HCT116 (cell line): ENCODE data around the gene PAQR6. TPM values are rescaled to one million over a fixed set of nuclear protein-coding genes. Genes with fewer than 3 reads are reported as not detected.

Experiments
- ATAC-seq: fragments of 200-7000 bp; cut with Tn5 transposase; 2 replicates; pipeline ENCODE4 v1.9.1; 2020; ENCODE audit warnings: mild to moderate bottlenecking, moderate library complexity
- BruUV-seq: library from RNA; stranded (reverse); fragments of 400-500 nt; replicated peaks from 2 replicates; lab custom pipeline; 2021; lab: Mats Ljungman, UMichigan
- CTCF ChIA-PET: fragments of 300-600 bp; sonication (Branson Sonifier 250); formaldehyde crosslinking; loops from one replicate; lab custom pipeline; 2021; ENCODE audit warnings: antibody characterized with exemption; lab: Charles Lee
- POLR2A ChIA-PET: fragments of 300-600, 350-600 bp; sonication (Branson Sonifier 250); formaldehyde crosslinking; loops from one replicate; lab custom pipeline; 2021; ENCODE audit warnings: antibody characterized with exemption; lab: Charles Lee
- RAD21 ChIA-PET, 2 experiments: fragments of 300-600 bp; sonication (Branson Sonifier 250); formaldehyde crosslinking; loops; one replicate each; lab custom pipeline; 2023; ENCODE audit warnings: low total read pairs in 2 of 2; ENCODE audit not compliant: uncharacterized antibody in 2 of 2, unreplicated experiment in 2 of 2, low non-redundant PET in 1 of 2; lab: Charles Lee
- DNase-seq: peaks from one replicate; pipeline ENCODE4 v3.0.0-alpha.2; 2010; ENCODE audit warnings: low read depth, low spot score
- H2AFZ ChIP-seq: fragments of 200-600 bp; shearing (Covaris generic), sonication (generic); 2 replicates; pipeline ENCODE4 v1.6.1; 2017; ENCODE audit warnings: low read depth, mixed run types, mixed read lengths, antibody characterized with exemption, low read length; ENCODE audit not compliant: poor library complexity, severe bottlenecking
- H3K27ac ChIP-seq: 2 replicates; pipeline ENCODE4 v1.5.1; 2012; ENCODE audit warnings: low read depth, low read length
- H3K27me3 ChIP-seq: fragments of 200-600 bp; sonication (generic); 2 replicates; pipeline ENCODE4 v1.6.1; 2016; ENCODE audit warnings: mixed run types, low read length, mixed read lengths; ENCODE audit not compliant: insufficient read depth
- H3K36me3 ChIP-seq, 2 experiments: fragments of 200-500 bp in 1 of 2; fragments of 200-600 bp in 1 of 2; sonication (Bioruptor generic) in 1 of 2; sonication (generic) in 1 of 2; 2 replicates each; pipeline versions ENCODE4 v1.5.1 to v1.6.1; 2014 to 2016; ENCODE audit warnings: low read length in 2 of 2, inconsistent platforms in 1 of 2, mixed read lengths in 1 of 2, mixed run types in 1 of 2; ENCODE audit not compliant: insufficient read depth in 2 of 2, control insufficient read depth in 1 of 2
- H3K4me1 ChIP-seq, 2 experiments: fragments of 200-600 bp in 1 of 2; sonication (generic) in 1 of 2; 2 replicates each; pipeline versions ENCODE4 v1.5.1 to v1.6.1; 2012 to 2017; ENCODE audit warnings: low read length in 2 of 2, inconsistent platforms in 1 of 2, mild to moderate bottlenecking in 1 of 2, mixed read lengths in 1 of 2, mixed run types in 1 of 2, moderate library complexity in 1 of 2; ENCODE audit not compliant: insufficient read depth in 2 of 2, control insufficient read depth in 1 of 2
- H3K4me2 ChIP-seq: fragments of 200-600 bp; sonication (generic); 2 replicates; pipeline ENCODE4 v1.6.1; 2017; ENCODE audit warnings: mixed run types, low read length, mixed read lengths
- H3K4me3 ChIP-seq, 2 experiments: fragments of 200-600 bp in 1 of 2; sonication (generic) in 1 of 2; replicated peaks in 1 of 2; 2 replicates each; pipeline ENCODE4 v1.5.1; 2011 to 2016; ENCODE audit warnings: low read length in 2 of 2, control low read depth in 1 of 2, low read depth in 1 of 2, mild to moderate bottlenecking in 1 of 2, mixed read lengths in 1 of 2, mixed run types in 1 of 2
- H3K79me2 ChIP-seq: fragments of 200-600 bp; sonication (generic); 2 replicates; pipeline ENCODE4 v1.6.1; 2017; ENCODE audit warnings: mild to moderate bottlenecking, mixed run types, low read length, moderate library complexity, mixed read lengths; ENCODE audit not compliant: insufficient read depth
- H3K9ac ChIP-seq: fragments of 200-600 bp; sonication (generic); 2 replicates; pipeline ENCODE4 v1.6.1; 2016; ENCODE audit warnings: low read length, mixed read lengths
- H3K9me2 ChIP-seq: fragments of 200-600 bp; sonication (generic), shearing (Covaris generic); 2 replicates; pipeline ENCODE4 v1.6.1; 2017; ENCODE audit warnings: mixed run types, mild to moderate bottlenecking, moderate library complexity; ENCODE audit not compliant: insufficient read depth
- H3K9me3 ChIP-seq, 2 experiments: fragments of 200-500 bp in 1 of 2; fragments of 200-600 bp in 1 of 2; sonication (Bioruptor generic) in 1 of 2; sonication (generic) in 1 of 2; 2 replicates each; pipeline ENCODE4 v1.6.1; 2014 to 2017; ENCODE audit warnings: low read length in 2 of 2, mixed read lengths in 2 of 2, inconsistent platforms in 1 of 2, low read depth in 1 of 2, mild to moderate bottlenecking in 1 of 2, mixed run types in 1 of 2, moderate library complexity in 1 of 2; ENCODE audit not compliant: control insufficient read depth in 1 of 2, insufficient read depth in 1 of 2
- H4K20me1 ChIP-seq: fragments of 200-600 bp; sonication (generic), shearing (Covaris generic); 2 replicates; pipeline ENCODE4 v1.6.1; 2017; ENCODE audit warnings: mixed run types, mild to moderate bottlenecking, moderate library complexity; ENCODE audit not compliant: insufficient read depth
- ELF1 ChIP-seq: IDR thresholded peaks from 2 replicates; pipeline ENCODE4 v1.6.1; 2012; ENCODE audit warnings: low read depth, borderline replicate concordance
- EZH2 ChIP-seq: fragments of 200-600 bp; sonication (generic); IDR thresholded peaks from 2 replicates; pipeline ENCODE4 v1.6.1; 2017; ENCODE audit warnings: antibody characterized with exemption, mixed run types
- FOSL1 ChIP-seq: IDR thresholded peaks from 2 replicates; pipeline ENCODE4 v1.6.1; 2012; ENCODE audit warnings: low read depth
- JUND ChIP-seq: IDR thresholded peaks from 2 replicates; pipeline ENCODE4 v1.6.1; 2012
- POLR2AphosphoS5 ChIP-seq: IDR thresholded peaks from 2 replicates; pipeline ENCODE4 v1.6.1; 2011; ENCODE audit warnings: mild to moderate bottlenecking, low read depth, low read length, moderate library complexity
- RAD21 ChIP-seq: IDR thresholded peaks from 2 replicates; pipeline ENCODE4 v1.6.1; 2012; ENCODE audit warnings: low read depth, mild to moderate bottlenecking
- SIN3A ChIP-seq: IDR thresholded peaks from 2 replicates; pipeline ENCODE4 v1.6.1; 2012; ENCODE audit warnings: low read depth
- YY1 ChIP-seq: IDR thresholded peaks from 2 replicates; pipeline ENCODE4 v1.6.1; 2011; ENCODE audit warnings: low read length, low read depth, moderate library complexity, mild to moderate bottlenecking; ENCODE audit not compliant: insufficient replicate concordance; ENCODE audit errors: extremely low read depth
- intact Hi-C: fragments of 100-400 bp; cut with micrococcal nuclease; formaldehyde crosslinking; loops from 2 replicates; pipeline ENCODE4 v1.10.0; 2022
- total RNA-seq: library from RNA; stranded (reverse); gene quantifications from one replicate; pipeline ENCODE4 v1.2.1, GENCODE V29; 2021; ENCODE audit not compliant: unreplicated experiment
- TF ChIP-seq, protein P1 (sequence below), 3 experiments: fragments of 200-600 bp in 1 of 3; sonication (generic) in 1 of 3; IDR thresholded peaks in 2 of 3; conservative IDR thresholded peaks in 1 of 3; 2 replicates each; pipeline ENCODE4 v1.5.1; 2012 to 2017; ENCODE audit warnings: low read depth in 2 of 3, low read length in 2 of 3, antibody characterized with exemption in 1 of 3, borderline replicate concordance in 1 of 3, control low read depth in 1 of 3, mild to moderate bottlenecking in 1 of 3, mixed read lengths in 1 of 3, mixed run types in 1 of 3, moderate library complexity in 1 of 3; ENCODE audit not compliant: insufficient read depth in 1 of 3
- TF ChIP-seq, protein P2 (sequence below): IDR thresholded peaks from 2 replicates; pipeline ENCODE4 v1.6.1; 2012
- TF ChIP-seq, protein P3 (sequence below): IDR thresholded peaks from 2 replicates; pipeline ENCODE4 v1.6.1; 2011; ENCODE audit warnings: mild to moderate bottlenecking, low read length, moderate library complexity; ENCODE audit not compliant: insufficient replicate concordance; ENCODE audit errors: extremely low read depth
- TF ChIP-seq, protein P4 (sequence below): IDR thresholded peaks from 2 replicates; pipeline ENCODE4 v1.6.1; 2012; ENCODE audit warnings: low read depth
- TF ChIP-seq, protein P5 (sequence below): IDR thresholded peaks from 2 replicates; pipeline ENCODE4 v1.6.1; 2012

Gene PAQR6
- total RNA-seq, 1 experiment from 2014 or later = 10.9 TPM

DNA sequence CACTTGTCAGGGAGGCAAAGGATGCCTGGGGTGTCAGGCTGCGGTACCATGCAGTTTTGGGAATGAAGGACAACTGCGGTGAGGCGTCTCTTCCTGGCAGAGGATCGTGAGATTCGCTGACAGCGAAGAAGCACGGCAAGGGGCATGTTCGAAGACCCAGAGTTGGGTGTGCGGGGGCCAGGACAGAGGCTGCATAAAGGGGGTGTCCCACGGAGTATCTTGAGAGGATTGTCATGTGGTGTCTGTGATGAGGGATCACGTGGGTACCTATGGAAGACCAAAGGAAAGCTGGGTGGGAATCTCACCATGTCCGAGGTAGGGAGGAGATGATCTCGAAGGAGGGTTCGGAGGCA, 53.6 kb downstream of the PAQR6 start:
- peak overlapping the region; percentile 67 for H3K9ac ChIP-seq
- intact Hi-C loops = no loop called here
- ChIA-PET CTCF (interaction anchor here (1.0 to 1.7 kb wide), 4 partner anchors 19 to 252 kb away, joined by 3 to 4 read pairs (median 3); partner anchors contain the start of gene PMF1), RAD21 (no interaction called here), POLR2A (interaction anchor here (1.0 to 2.8 kb wide), 3 partner anchors 19 to 30 kb away, joined by 3 to 22 read pairs (median 4); partner anchors contain the start of gene PMF1)
- 0 out of 4 replicates have a peak, but pooled peaks cover 0 to under 1% of the 10 kb centered on the region in 2 experiments for H3K36me3 ChIP-seq
- peak overlapping the region; percentile 34 for H3K27ac ChIP-seq
- H3K27me3 ChIP-seq = no peaks in the 10 kb centered on the region
- DNase-seq (no peak), ATAC-seq (peak; percentile 14)
- no peaks in the 10 kb centered on the region for H3K9me3 ChIP-seq
- H3K4me2 ChIP-seq = peak overlapping the region; percentile 90
- peak overlapping the region; percentile 84 to 91 for H3K4me3 ChIP-seq
- no peak overlapping the region for H2AFZ ChIP-seq
- peaks cover 45% of the 10 kb centered on the region for H3K79me2 ChIP-seq
- TF ChIP-seq, protein P1, sequence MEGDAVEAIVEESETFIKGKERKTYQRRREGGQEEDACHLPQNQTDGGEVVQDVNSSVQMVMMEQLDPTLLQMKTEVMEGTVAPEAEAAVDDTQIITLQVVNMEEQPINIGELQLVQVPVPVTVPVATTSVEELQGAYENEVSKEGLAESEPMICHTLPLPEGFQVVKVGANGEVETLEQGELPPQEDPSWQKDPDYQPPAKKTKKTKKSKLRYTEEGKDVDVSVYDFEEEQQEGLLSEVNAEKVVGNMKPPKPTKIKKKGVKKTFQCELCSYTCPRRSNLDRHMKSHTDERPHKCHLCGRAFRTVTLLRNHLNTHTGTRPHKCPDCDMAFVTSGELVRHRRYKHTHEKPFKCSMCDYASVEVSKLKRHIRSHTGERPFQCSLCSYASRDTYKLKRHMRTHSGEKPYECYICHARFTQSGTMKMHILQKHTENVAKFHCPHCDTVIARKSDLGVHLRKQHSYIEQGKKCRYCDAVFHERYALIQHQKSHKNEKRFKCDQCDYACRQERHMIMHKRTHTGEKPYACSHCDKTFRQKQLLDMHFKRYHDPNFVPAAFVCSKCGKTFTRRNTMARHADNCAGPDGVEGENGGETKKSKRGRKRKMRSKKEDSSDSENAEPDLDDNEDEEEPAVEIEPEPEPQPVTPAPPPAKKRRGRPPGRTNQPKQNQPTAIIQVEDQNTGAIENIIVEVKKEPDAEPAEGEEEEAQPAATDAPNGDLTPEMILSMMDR (IDR thresholded peaks at IDR 0.05 in 2 of 3, conservative IDR thresholded peaks at IDR 0.05 in 1 of 3; ENCODE audit: borderline replicate concordance in 1 of 3, insufficient read depth in 1 of 3, low read depth in 2 of 3, low read length in 2 of 3) = no peak
- TF ChIP-seq POLR2AphosphoS5 (no peak), FOSL1 (no peak), EZH2 (no peak), YY1 (no peak), RAD21 (no peak), JUND (no peak), SIN3A (no peak), ELF1 (no peak)
- TF ChIP-seq, protein P2, sequence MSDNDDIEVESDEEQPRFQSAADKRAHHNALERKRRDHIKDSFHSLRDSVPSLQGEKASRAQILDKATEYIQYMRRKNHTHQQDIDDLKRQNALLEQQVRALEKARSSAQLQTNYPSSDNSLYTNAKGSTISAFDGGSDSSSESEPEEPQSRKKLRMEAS = no peak
- TF ChIP-seq, protein P3, sequence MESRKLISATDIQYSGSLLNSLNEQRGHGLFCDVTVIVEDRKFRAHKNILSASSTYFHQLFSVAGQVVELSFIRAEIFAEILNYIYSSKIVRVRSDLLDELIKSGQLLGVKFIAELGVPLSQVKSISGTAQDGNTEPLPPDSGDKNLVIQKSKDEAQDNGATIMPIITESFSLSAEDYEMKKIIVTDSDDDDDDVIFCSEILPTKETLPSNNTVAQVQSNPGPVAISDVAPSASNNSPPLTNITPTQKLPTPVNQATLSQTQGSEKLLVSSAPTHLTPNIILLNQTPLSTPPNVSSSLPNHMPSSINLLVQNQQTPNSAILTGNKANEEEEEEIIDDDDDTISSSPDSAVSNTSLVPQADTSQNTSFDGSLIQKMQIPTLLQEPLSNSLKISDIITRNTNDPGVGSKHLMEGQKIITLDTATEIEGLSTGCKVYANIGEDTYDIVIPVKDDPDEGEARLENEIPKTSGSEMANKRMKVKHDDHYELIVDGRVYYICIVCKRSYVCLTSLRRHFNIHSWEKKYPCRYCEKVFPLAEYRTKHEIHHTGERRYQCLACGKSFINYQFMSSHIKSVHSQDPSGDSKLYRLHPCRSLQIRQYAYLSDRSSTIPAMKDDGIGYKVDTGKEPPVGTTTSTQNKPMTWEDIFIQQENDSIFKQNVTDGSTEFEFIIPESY = no peak
- TF ChIP-seq, protein P4, sequence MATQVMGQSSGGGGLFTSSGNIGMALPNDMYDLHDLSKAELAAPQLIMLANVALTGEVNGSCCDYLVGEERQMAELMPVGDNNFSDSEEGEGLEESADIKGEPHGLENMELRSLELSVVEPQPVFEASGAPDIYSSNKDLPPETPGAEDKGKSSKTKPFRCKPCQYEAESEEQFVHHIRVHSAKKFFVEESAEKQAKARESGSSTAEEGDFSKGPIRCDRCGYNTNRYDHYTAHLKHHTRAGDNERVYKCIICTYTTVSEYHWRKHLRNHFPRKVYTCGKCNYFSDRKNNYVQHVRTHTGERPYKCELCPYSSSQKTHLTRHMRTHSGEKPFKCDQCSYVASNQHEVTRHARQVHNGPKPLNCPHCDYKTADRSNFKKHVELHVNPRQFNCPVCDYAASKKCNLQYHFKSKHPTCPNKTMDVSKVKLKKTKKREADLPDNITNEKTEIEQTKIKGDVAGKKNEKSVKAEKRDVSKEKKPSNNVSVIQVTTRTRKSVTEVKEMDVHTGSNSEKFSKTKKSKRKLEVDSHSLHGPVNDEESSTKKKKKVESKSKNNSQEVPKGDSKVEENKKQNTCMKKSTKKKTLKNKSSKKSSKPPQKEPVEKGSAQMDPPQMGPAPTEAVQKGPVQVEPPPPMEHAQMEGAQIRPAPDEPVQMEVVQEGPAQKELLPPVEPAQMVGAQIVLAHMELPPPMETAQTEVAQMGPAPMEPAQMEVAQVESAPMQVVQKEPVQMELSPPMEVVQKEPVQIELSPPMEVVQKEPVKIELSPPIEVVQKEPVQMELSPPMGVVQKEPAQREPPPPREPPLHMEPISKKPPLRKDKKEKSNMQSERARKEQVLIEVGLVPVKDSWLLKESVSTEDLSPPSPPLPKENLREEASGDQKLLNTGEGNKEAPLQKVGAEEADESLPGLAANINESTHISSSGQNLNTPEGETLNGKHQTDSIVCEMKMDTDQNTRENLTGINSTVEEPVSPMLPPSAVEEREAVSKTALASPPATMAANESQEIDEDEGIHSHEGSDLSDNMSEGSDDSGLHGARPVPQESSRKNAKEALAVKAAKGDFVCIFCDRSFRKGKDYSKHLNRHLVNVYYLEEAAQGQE = no peak
- TF ChIP-seq, protein P5, sequence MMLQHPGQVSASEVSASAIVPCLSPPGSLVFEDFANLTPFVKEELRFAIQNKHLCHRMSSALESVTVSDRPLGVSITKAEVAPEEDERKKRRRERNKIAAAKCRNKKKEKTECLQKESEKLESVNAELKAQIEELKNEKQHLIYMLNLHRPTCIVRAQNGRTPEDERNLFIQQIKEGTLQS = no peak
- no peaks in the 10 kb centered on the region for H3K9me2 ChIP-seq
- peaks cover 8 to 20% of the 10 kb centered on the region in 2 experiments for H3K4me1 ChIP-seq
- H4K20me1 ChIP-seq = no peaks in the 10 kb centered on the region
- TSS peak; percentile 83 for BruUV-seq
